Mammary epithelial cell (primary cell): Measurements from ENCODE around the gene PPARD.

ENCODE experiments used
- CTCF ChIP-seq, 2 donors: IDR thresholded peaks in 1 of 2; conservative IDR thresholded peaks in 1 of 2; 2 replicates each; pipeline ENCODE4 v1.5.1; 2011 to 2012; ENCODE audit warnings: inconsistent platforms in 2 of 2, low read length in 2 of 2, mild to moderate bottlenecking in 2 of 2, control low read depth in 1 of 2, low read depth in 1 of 2; ENCODE audit not compliant: insufficient read depth in 1 of 2; ENCODE audit errors: extremely low read depth in 1 of 2
- EZH2 ChIP-seq: IDR thresholded peaks from 2 replicates; pipeline ENCODE4 v1.6.1; 2012; ENCODE audit warnings: low read length, inconsistent platforms, borderline replicate concordance

GRCh38 chr6:35370785-35371493 lies 28.6 kb downstream of the PPARD start:
- no peak for TF ChIP-seq CTCF (conservative IDR thresholded peaks at IDR 0.05 in 1 of 2, IDR thresholded peaks at IDR 0.05 in 1 of 2; ENCODE audit: extremely low read depth in 1 of 2, insufficient read depth in 1 of 2, low read depth in 1 of 2, low read length in 2 of 2)
- TF ChIP-seq EZH2 = no peak
